ENCODE data around the gene MMP13. TPM values are rescaled to one million over a fixed set of nuclear protein-coding genes. Genes with fewer than 3 reads are reported as not detected.

Gene MMP13
- total RNA-seq, 4 donors from 2014 or later: not detected

DNA sequence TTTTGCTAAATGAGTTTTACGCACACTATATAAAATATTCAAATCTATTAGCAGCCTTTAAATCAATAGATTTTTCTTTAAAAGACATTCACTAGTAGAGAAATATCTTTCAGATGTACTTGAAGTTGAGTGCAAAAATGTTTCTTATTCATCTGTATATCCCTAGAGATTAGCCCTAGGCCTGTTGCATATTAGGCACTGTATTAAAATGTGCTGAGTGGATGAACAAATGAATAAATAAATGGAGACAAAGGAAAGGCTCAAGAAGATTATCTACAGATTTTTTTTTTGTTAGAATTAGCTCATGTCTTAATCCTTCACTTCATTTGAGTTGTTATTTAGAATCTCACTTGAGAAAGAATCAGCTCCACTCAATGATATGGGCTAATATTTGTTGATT lies 12.0 kb upstream of the MMP13 start:
- H3K27me3 ChIP-seq: no peaks in the 10 kb centered on the region
- WGBS: 100% methylated on average over 1 of the region's 1 CpG
- intact Hi-C loops (cut with DNase I): no loop called here
- no peaks in the 10 kb centered on the region for H3K4me1 ChIP-seq
- no peak overlapping the region for H3K4me3 ChIP-seq
- H3K36me3 ChIP-seq: no peaks in the 10 kb centered on the region
- no peak overlapping the region for H3K27ac ChIP-seq (replicated peaks in 1 of 4)
- TF ChIP-seq POLR2AphosphoS5 (IDR thresholded peaks at IDR 0.05) (no peak), POLR2A (IDR thresholded peaks at IDR 0.05; ENCODE audit: low read depth) (no peak), EP300 (IDR thresholded peaks at IDR 0.05) (no peak)
- TF ChIP-seq, protein P1, sequence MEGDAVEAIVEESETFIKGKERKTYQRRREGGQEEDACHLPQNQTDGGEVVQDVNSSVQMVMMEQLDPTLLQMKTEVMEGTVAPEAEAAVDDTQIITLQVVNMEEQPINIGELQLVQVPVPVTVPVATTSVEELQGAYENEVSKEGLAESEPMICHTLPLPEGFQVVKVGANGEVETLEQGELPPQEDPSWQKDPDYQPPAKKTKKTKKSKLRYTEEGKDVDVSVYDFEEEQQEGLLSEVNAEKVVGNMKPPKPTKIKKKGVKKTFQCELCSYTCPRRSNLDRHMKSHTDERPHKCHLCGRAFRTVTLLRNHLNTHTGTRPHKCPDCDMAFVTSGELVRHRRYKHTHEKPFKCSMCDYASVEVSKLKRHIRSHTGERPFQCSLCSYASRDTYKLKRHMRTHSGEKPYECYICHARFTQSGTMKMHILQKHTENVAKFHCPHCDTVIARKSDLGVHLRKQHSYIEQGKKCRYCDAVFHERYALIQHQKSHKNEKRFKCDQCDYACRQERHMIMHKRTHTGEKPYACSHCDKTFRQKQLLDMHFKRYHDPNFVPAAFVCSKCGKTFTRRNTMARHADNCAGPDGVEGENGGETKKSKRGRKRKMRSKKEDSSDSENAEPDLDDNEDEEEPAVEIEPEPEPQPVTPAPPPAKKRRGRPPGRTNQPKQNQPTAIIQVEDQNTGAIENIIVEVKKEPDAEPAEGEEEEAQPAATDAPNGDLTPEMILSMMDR (IDR thresholded peaks at IDR 0.05): no peak
- no peaks in the 10 kb centered on the region for H3K9me3 ChIP-seq
- DNase-seq (ENCODE audit: extremely low spot score): no peak

DNA sequence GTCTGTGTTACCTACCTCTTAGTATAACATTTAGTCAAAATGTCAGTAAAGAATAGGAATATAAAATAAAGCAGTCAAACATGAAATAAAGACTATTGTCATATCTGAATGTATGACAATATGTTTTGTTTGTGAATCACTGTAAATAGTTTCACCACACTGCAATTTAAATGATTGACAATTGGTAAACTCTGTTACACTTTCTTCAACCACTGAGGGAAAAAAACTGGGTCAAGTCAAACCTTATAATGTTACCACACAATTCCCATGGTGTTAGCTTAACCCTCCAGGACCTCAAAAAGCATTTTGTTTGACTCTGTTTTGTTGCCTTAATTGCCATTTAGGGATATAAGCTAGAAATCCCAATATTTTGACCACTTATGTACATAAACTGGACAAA lies 10.5 kb upstream of the MMP13 start:
- no peaks in the 10 kb centered on the region for H3K4me1 ChIP-seq
- no peaks in the 10 kb centered on the region for H3K27me3 ChIP-seq
- no peaks in the 10 kb centered on the region for H3K9me3 ChIP-seq
- intact Hi-C loops (cut with DNase I): no loop called here
- no peak for DNase-seq (ENCODE audit: extremely low spot score)
- H3K36me3 ChIP-seq: no peaks in the 10 kb centered on the region
- H3K27ac ChIP-seq (replicated peaks in 1 of 4): no peak overlapping the region
- no peak for TF ChIP-seq POLR2AphosphoS5 (IDR thresholded peaks at IDR 0.05)
- TF ChIP-seq, protein P1 (IDR thresholded peaks at IDR 0.05): no peak
- TF ChIP-seq POLR2A (IDR thresholded peaks at IDR 0.05; ENCODE audit: low read depth): no peak
- TF ChIP-seq EP300 (IDR thresholded peaks at IDR 0.05): no peak
- H3K4me3 ChIP-seq: no peak overlapping the region

DNA sequence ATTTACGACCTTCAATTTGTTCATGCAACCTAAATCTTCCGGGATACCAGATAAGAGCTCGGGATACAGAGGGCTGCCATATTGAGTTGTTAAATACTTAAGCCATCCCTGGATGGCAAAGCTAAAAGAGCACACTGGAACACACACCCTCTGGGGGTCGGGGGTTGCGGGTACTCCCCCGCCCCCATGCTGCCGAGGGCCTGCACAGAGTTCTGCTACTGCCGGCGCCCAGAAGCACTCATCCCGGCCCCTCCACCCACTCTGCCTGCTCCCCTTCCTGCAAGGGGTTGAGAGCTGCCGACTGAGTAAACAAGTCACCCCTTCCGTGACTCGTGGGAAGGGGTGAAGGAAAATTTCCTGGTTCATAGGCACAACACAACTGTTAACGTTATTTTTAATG lies 9.3 kb upstream of the MMP13 start:
- 77% methylated on average over 11 of the region's 14 CpGs for WGBS
- H3K4me3 ChIP-seq: no peak overlapping the region
- intact Hi-C loops (cut with DNase I): no loop called here
- H3K9me3 ChIP-seq: no peaks in the 10 kb centered on the region
- no peaks in the 10 kb centered on the region for H3K36me3 ChIP-seq
- no peak for DNase-seq (ENCODE audit: extremely low spot score)
- no peak overlapping the region for H3K27ac ChIP-seq (replicated peaks in 1 of 4)
- no peaks in the 10 kb centered on the region for H3K4me1 ChIP-seq
- no peaks in the 10 kb centered on the region for H3K27me3 ChIP-seq
- TF ChIP-seq EP300 (IDR thresholded peaks at IDR 0.05) (no peak), POLR2AphosphoS5 (IDR thresholded peaks at IDR 0.05) (no peak)

DNA sequence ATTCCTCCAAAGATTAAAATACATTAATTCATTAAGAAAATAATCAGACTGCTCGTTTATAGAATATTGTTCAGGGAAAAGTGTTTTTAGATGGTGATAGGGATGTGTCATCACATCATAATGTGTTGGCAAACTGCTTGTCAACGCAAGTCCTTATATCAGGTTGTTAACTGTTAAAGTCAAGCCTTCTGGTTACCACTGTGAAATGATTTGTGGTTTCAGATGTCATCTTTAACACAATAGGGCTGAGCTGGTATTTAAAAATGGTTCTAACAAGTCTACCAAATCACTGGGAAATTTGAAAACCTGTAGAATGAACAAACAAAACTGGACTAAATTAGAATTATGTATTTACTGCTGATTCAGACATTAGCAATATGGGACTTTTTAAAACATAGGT lies 2.4 kb upstream of the MMP13 start:
- no peaks in the 10 kb centered on the region for H3K27me3 ChIP-seq
- H3K4me1 ChIP-seq: no peaks in the 10 kb centered on the region
- no peak overlapping the region for H3K4me3 ChIP-seq
- TF ChIP-seq POLR2A (IDR thresholded peaks at IDR 0.05; ENCODE audit: low read depth) (no peak), EP300 (IDR thresholded peaks at IDR 0.05) (no peak), POLR2AphosphoS5 (IDR thresholded peaks at IDR 0.05) (no peak)
- TF ChIP-seq, protein P1 (IDR thresholded peaks at IDR 0.05): no peak
- no peaks in the 10 kb centered on the region for H3K9me3 ChIP-seq
- no peaks in the 10 kb centered on the region for H3K36me3 ChIP-seq
- H3K27ac ChIP-seq (replicated peaks in 1 of 4): no peak overlapping the region
- WGBS: 64% methylated on average over 2 of the region's 2 CpGs
- DNase-seq (ENCODE audit: extremely low spot score): no peak
- intact Hi-C loops (cut with DNase I): no loop called here

DNA sequence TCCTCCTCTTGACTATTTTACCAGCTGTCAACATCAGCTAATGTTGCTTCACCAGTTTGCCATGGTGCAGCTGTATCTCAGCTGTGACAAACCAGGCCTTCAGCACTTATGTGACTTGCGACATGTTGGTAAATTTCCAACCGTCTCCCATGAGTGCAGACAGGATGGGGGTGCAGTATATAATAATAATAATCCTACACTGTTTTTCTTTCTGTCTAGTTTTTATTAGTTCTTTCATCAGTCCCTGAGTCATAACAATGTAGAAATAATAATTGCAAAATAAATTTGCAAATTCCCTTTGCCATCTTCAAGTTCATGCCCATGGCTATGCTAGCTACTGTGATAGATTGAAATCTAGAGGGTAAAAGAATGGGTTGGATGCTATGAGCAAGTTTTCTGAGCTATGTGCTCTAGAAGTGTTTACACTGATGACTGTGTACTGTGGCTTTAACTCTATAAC lies 4.9 kb downstream of the MMP13 start:
- no peak overlapping the region for H3K27ac ChIP-seq (replicated peaks in 1 of 4)
- intact Hi-C loops (cut with DNase I): no loop called here
- H3K4me3 ChIP-seq: no peak overlapping the region
- no peak for DNase-seq (ENCODE audit: extremely low spot score)
- no peaks in the 10 kb centered on the region for H3K9me3 ChIP-seq
- no peaks in the 10 kb centered on the region for H3K27me3 ChIP-seq
- H3K4me1 ChIP-seq: no peaks in the 10 kb centered on the region
- WGBS: 79% methylated on average over 2 of the region's 2 CpGs
- TF ChIP-seq POLR2A (IDR thresholded peaks at IDR 0.05; ENCODE audit: low read depth) (no peak), POLR2AphosphoS5 (IDR thresholded peaks at IDR 0.05) (no peak), EP300 (IDR thresholded peaks at IDR 0.05) (no peak)
- TF ChIP-seq, protein P1 (IDR thresholded peaks at IDR 0.05): no peak
- no peaks in the 10 kb centered on the region for H3K36me3 ChIP-seq

Measured in esophagus muscularis mucosa (tissue), 4 donors.